ENCODE data around the gene CENPE. TPM values are rescaled to one million over a fixed set of nuclear protein-coding genes. Genes with fewer than 3 reads are reported as not detected.

CENPE gene
- polyA plus RNA-seq, 3 donors = 0.03 to 0.17 (median 0.07) TPM

DNA sequence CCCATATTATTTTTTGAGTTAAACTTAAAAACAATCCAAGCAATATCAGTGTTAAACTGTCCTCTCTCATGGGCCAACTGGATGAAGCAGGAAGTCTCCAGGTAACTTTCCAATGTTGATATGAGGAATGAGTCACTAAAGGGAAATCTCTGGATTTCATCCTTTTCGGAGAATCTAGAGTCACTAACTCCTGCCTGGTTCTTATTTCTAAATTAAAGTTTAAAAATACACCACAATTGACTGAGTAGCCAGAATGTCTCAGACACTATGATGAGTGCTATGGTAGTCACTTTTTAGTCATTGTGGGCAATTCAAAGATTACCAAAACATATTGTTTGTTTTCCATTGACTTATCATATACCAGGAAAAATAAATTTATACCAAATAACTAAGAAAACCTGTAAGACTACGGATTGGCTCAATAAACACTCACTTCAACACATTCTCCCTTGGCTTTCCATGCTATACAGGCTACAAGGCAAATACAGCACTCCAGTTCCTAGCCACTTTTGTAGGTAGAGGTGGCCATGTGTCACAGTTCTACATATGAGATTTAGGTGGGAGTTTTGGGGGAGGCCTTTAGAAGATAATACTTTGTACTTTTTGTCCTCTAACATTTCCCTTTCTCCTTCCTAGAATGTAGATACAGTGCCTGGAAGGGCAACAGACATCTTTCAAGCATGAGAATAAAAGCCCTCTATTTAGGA is 130.1 kb downstream of the CENPE start:
- no peak overlapping the region for H3K4me2 ChIP-seq (replicated peaks; ENCODE audit: extremely low read depth, low read length, poor library complexity, severe bottlenecking)
- Mint-ChIP-seq H3K9me3 (no peaks in the 10 kb centered on the region), H3K4me1 (no peaks in the 10 kb centered on the region), H3K27ac (no peak overlapping the region), H3K36me3 (peaks cover 2 to 3% of the 10 kb centered on the region in 2 donors), H3K27me3 (ENCODE audit: low read depth in 3 of 3) (peaks cover 0 to 1% (median 0%) of the 10 kb centered on the region in 3 donors), H3K4me3 (no peak overlapping the region)
- no peaks in the 10 kb centered on the region for H3K4me1 ChIP-seq (ENCODE audit: control insufficient read depth in 1 of 2, insufficient read depth in 2 of 2, low read length in 2 of 2)
- H4K20me1 ChIP-seq (ENCODE audit: insufficient read depth, low read length) = no peaks in the 10 kb centered on the region
- TF ChIP-seq, protein P1, sequence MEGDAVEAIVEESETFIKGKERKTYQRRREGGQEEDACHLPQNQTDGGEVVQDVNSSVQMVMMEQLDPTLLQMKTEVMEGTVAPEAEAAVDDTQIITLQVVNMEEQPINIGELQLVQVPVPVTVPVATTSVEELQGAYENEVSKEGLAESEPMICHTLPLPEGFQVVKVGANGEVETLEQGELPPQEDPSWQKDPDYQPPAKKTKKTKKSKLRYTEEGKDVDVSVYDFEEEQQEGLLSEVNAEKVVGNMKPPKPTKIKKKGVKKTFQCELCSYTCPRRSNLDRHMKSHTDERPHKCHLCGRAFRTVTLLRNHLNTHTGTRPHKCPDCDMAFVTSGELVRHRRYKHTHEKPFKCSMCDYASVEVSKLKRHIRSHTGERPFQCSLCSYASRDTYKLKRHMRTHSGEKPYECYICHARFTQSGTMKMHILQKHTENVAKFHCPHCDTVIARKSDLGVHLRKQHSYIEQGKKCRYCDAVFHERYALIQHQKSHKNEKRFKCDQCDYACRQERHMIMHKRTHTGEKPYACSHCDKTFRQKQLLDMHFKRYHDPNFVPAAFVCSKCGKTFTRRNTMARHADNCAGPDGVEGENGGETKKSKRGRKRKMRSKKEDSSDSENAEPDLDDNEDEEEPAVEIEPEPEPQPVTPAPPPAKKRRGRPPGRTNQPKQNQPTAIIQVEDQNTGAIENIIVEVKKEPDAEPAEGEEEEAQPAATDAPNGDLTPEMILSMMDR (IDR thresholded peaks at IDR 0.05) = no peak
- no CpG with 5 or more reads among the region's 2 CpGs for WGBS (ENCODE audit: insufficient coverage)
- H3K79me2 ChIP-seq (ENCODE audit: insufficient read depth, low read length) = no peaks in the 10 kb centered on the region
- no peaks in the 10 kb centered on the region for H3K9me3 ChIP-seq (replicated peaks in 1 of 2; ENCODE audit: control insufficient read depth in 1 of 2, insufficient read depth in 1 of 2, low read length in 2 of 2)
- no peak overlapping the region for H3K4me3 ChIP-seq (replicated peaks in 1 of 3; ENCODE audit: low read depth in 2 of 3, low read length in 3 of 3)
- DNase-seq = no peak
- H3K27ac ChIP-seq (ENCODE audit: low read depth in 1 of 2, low read length in 2 of 2) = no peak overlapping the region
- no peak overlapping the region for H3K9ac ChIP-seq (ENCODE audit: insufficient read depth, low read length, poor library complexity, severe bottlenecking)
- no peaks in the 10 kb centered on the region for H3K36me3 ChIP-seq (replicated peaks in 1 of 2; ENCODE audit: control insufficient read depth in 1 of 2, insufficient read depth in 2 of 2, low read length in 2 of 2)
- intact Hi-C loops (cut with micrococcal nuclease) = no loop called here
- H3K27me3 ChIP-seq (ENCODE audit: control insufficient read depth in 2 of 2, insufficient read depth in 2 of 2, low read length in 2 of 2) = no peaks in the 10 kb centered on the region
- H2AFZ ChIP-seq (ENCODE audit: insufficient read depth, low read depth, low read length, poor library complexity, severe bottlenecking) = no peak overlapping the region

- H3K4me3 ChIP-seq (replicated peaks in 1 of 3; ENCODE audit: low read depth in 2 of 3, low read length in 3 of 3) = no peak overlapping the region
- H3K9me3 ChIP-seq (replicated peaks in 1 of 2; ENCODE audit: control insufficient read depth in 1 of 2, insufficient read depth in 1 of 2, low read length in 2 of 2) = no peaks in the 10 kb centered on the region
- H3K27ac ChIP-seq (ENCODE audit: low read depth in 1 of 2, low read length in 2 of 2) = no peak overlapping the region
- H4K20me1 ChIP-seq (ENCODE audit: insufficient read depth, low read length) = no peaks in the 10 kb centered on the region
- no peaks in the 10 kb centered on the region for H3K79me2 ChIP-seq (ENCODE audit: insufficient read depth, low read length)
- no peak overlapping the region for H2AFZ ChIP-seq (ENCODE audit: insufficient read depth, low read depth, low read length, poor library complexity, severe bottlenecking)
- no peak for DNase-seq
- peaks cover 2 to 3% of the 10 kb centered on the region in 2 donors for H3K36me3 Mint-ChIP-seq
- no peaks in the 10 kb centered on the region for H3K36me3 ChIP-seq (replicated peaks in 1 of 2; ENCODE audit: control insufficient read depth in 1 of 2, insufficient read depth in 2 of 2, low read length in 2 of 2)
- no peak overlapping the region for H3K4me2 ChIP-seq (replicated peaks; ENCODE audit: extremely low read depth, low read length, poor library complexity, severe bottlenecking)
- H3K4me3 Mint-ChIP-seq = no peak overlapping the region
- H3K4me1 Mint-ChIP-seq = no peaks in the 10 kb centered on the region
- no peaks in the 10 kb centered on the region for H3K27me3 Mint-ChIP-seq (ENCODE audit: low read depth in 3 of 3)
- no peaks in the 10 kb centered on the region for H3K27me3 ChIP-seq (ENCODE audit: control insufficient read depth in 2 of 2, insufficient read depth in 2 of 2, low read length in 2 of 2)
- TF ChIP-seq, protein P1 (IDR thresholded peaks at IDR 0.05) = no peak
- H3K9me3 Mint-ChIP-seq = peaks cover 0 to 4% (median 0%) of the 10 kb centered on the region in 7 donors
- intact Hi-C loops (cut with micrococcal nuclease) = no loop called here
- no peak overlapping the region for H3K27ac Mint-ChIP-seq
- WGBS (ENCODE audit: insufficient coverage) = 100% methylated on average over 1 of the region's 2 CpGs
- H3K4me1 ChIP-seq (ENCODE audit: control insufficient read depth in 1 of 2, insufficient read depth in 2 of 2, low read length in 2 of 2) = no peaks in the 10 kb centered on the region
- H3K9ac ChIP-seq (ENCODE audit: insufficient read depth, low read length, poor library complexity, severe bottlenecking) = no peak overlapping the region
Measured at GRCh38 chr4:103060453-103061148, 137.5 kb downstream of the CENPE start.

Other genes starting within 250 kb of the CENPE start
- gene SLC9B1, start 178.6 kb downstream of the CENPE start, polyA plus RNA-seq = 1 to 10 TPM in 1 of 3 donors, under 1 TPM in 2; 0.13 to 1.5 (median 0.47) TPM
- under 1 TPM; 0.38 to 0.59 (median 0.48) TPM for gene SLC9B2, start 121.6 kb downstream of the CENPE start, polyA plus RNA-seq
- gene BDH2, start 98.5 kb downstream of the CENPE start, polyA plus RNA-seq = 1 to 10 TPM; 6.2 to 8.5 (median 6.8) TPM